Caco-2 (cell line): ENCODE results near the gene WDR31. TPM values are rescaled to one million over a fixed set of nuclear protein-coding genes. Genes with fewer than 3 reads are reported as not detected.
A peak's percentile ranks its signal among the peaks of the same experiment; 100 is the strongest.

Experiments used
- BruUV-seq: library from RNA; stranded (reverse); fragments of 400-500 nt; replicated peaks from 2 replicates; lab custom pipeline; 2021; lab: Mats Ljungman, UMichigan
- CTCF ChIA-PET: fragments of 300-600 bp; sonication (Branson Sonifier 250); formaldehyde crosslinking; loops from one replicate; lab custom pipeline; 2022; ENCODE audit warnings: antibody characterized with exemption; lab: Charles Lee
- POLR2A ChIA-PET: fragments of 300-600 bp; sonication (Branson Sonifier 250); formaldehyde crosslinking; loops from one replicate; lab custom pipeline; 2022; ENCODE audit warnings: antibody characterized with exemption; lab: Charles Lee
- DNase-seq, 2 experiments: peaks; one replicate each; pipeline versions ENCODE4 v3.0.0 to v3.0.0-alpha.2; 2020 to 2022
- H3K27me3 ChIP-seq: replicated peaks from 2 replicates; pipeline ENCODE4 v1.6.0; 2011; ENCODE audit warnings: low read length; ENCODE audit not compliant: control insufficient read depth, insufficient read depth
- H3K36me3 ChIP-seq: 2 replicates; pipeline ENCODE4 v1.5.1; 2011; ENCODE audit warnings: low read length; ENCODE audit not compliant: control insufficient read depth, insufficient read depth
- H3K4me1 ChIP-seq: fragments of 250-450 bp; sonication (Bioruptor Pico); 2 replicates; pipeline ENCODE4 v1.5.1; 2020; ENCODE audit warnings: mild to moderate bottlenecking
- H3K4me3 ChIP-seq: 2 replicates; pipeline ENCODE4 v1.5.1; 2011; ENCODE audit warnings: low read depth, mild to moderate bottlenecking, control low read depth, low read length
- H3K9me3 ChIP-seq: fragments of 250-450 bp; sonication (Bioruptor Pico); 2 replicates; pipeline ENCODE4 v1.5.1; 2020; ENCODE audit warnings: mild to moderate bottlenecking, moderate library complexity
- H3K27ac Mint-ChIP-seq: one replicate; pipeline ENCODE4 v1.8.0; 2022; ENCODE audit warnings: mixed read lengths; ENCODE audit not compliant: unreplicated experiment
- H3K27me3 Mint-ChIP-seq: one replicate; pipeline ENCODE4 v1.8.0; 2022; ENCODE audit warnings: mixed read lengths; ENCODE audit not compliant: insufficient read depth, unreplicated experiment
- H3K36me3 Mint-ChIP-seq: one replicate; pipeline ENCODE4 v1.8.0; 2022; ENCODE audit warnings: mild to moderate bottlenecking, mixed read lengths; ENCODE audit not compliant: insufficient read depth, unreplicated experiment
- H3K4me1 Mint-ChIP-seq: one replicate; pipeline ENCODE4 v1.8.0; 2022; ENCODE audit warnings: low read depth, mixed read lengths; ENCODE audit not compliant: unreplicated experiment
- H3K4me3 Mint-ChIP-seq: one replicate; pipeline ENCODE4 v1.8.0; 2022; ENCODE audit warnings: mild to moderate bottlenecking, moderate library complexity, mixed read lengths; ENCODE audit not compliant: unreplicated experiment
- H3K9me3 Mint-ChIP-seq: one replicate; pipeline ENCODE4 v1.8.0; 2022; ENCODE audit warnings: mixed read lengths; ENCODE audit not compliant: unreplicated experiment
- CTCF ChIP-seq, 2 experiments: fragments of 200-600 bp in 1 of 2; IDR thresholded peaks; 1 replicate in 1 of 2; 2 replicates in 1 of 2; pipeline versions ENCODE4 v1.5.1 to v1.8.0; 2011 to 2022; ENCODE audit warnings: antibody characterized with exemption in 1 of 2, control low read depth in 1 of 2, inconsistent platforms in 1 of 2, low read depth in 1 of 2, low read length in 1 of 2, mild to moderate bottlenecking in 1 of 2, moderate library complexity in 1 of 2; ENCODE audit not compliant: insufficient read depth in 1 of 2, severe bottlenecking in 1 of 2, unreplicated experiment in 1 of 2
- intact Hi-C: fragments of 100-400 bp; cut with micrococcal nuclease; formaldehyde crosslinking; loops from one replicate; pipeline ENCODE4 v1.10.0; 2022; ENCODE audit not compliant: unreplicated experiment
- total RNA-seq: library from RNA; stranded (reverse); gene quantifications from 2 replicates; pipeline ENCODE4 v1.2.3, GENCODE V29; 2022

The WDR31 gene
- total RNA-seq, 1 experiment from 2014 or later = 1.9 TPM

- TF ChIP-seq CTCF (IDR thresholded peaks at IDR 0.05; ENCODE audit: insufficient read depth in 1 of 2, low read depth in 1 of 2, low read length in 1 of 2, severe bottlenecking in 1 of 2, unreplicated experiment in 1 of 2) = no peak
- no peaks in the 10 kb centered on the region for H3K4me1 ChIP-seq
- Mint-ChIP-seq H3K4me1 (no peaks in the 10 kb centered on the region), H3K36me3 (no peaks in the 10 kb centered on the region), H3K9me3 (no peaks in the 10 kb centered on the region), H3K27ac (no peak overlapping the region), H3K4me3 (no peak overlapping the region), H3K27me3 (no peaks in the 10 kb centered on the region)
- intact Hi-C loops = no loop called here
- ChIA-PET CTCF (no interaction called here), POLR2A (no interaction called here)
- no peak for DNase-seq
- no peaks in the 10 kb centered on the region for H3K27me3 ChIP-seq
- no peak overlapping the region for H3K4me3 ChIP-seq
- no peaks in the 10 kb centered on the region for H3K9me3 ChIP-seq
- no TSS peak for BruUV-seq
- no peaks in the 10 kb centered on the region for H3K36me3 ChIP-seq
Observed at GRCh38 chr9:113359385-113359784, 19.3 kb upstream of the WDR31 start.

GRCh38 chr9:113356686-113357292 is 16.7 kb upstream of the WDR31 start:
- Histone ChIP-seq H3K9me3 (no peaks in the 10 kb centered on the region), H3K4me3 (no peak overlapping the region), H3K27me3 (no peaks in the 10 kb centered on the region), H3K4me1 (no peaks in the 10 kb centered on the region), H3K36me3 (no peaks in the 10 kb centered on the region)
- no peak for DNase-seq
- H3K27me3 Mint-ChIP-seq = no peaks in the 10 kb centered on the region
- no peak for TF ChIP-seq CTCF (IDR thresholded peaks at IDR 0.05; ENCODE audit: insufficient read depth in 1 of 2, low read depth in 1 of 2, low read length in 1 of 2, severe bottlenecking in 1 of 2, unreplicated experiment in 1 of 2)
- H3K27ac Mint-ChIP-seq = no peak overlapping the region
- intact Hi-C loops = no loop called here
- H3K36me3 Mint-ChIP-seq = no peaks in the 10 kb centered on the region
- no peaks in the 10 kb centered on the region for H3K4me1 Mint-ChIP-seq
- CTCF ChIA-PET = no interaction called here
- POLR2A ChIA-PET = no interaction called here
- no TSS peak for BruUV-seq
- H3K9me3 Mint-ChIP-seq = no peaks in the 10 kb centered on the region
- no peak overlapping the region for H3K4me3 Mint-ChIP-seq

DNA sequence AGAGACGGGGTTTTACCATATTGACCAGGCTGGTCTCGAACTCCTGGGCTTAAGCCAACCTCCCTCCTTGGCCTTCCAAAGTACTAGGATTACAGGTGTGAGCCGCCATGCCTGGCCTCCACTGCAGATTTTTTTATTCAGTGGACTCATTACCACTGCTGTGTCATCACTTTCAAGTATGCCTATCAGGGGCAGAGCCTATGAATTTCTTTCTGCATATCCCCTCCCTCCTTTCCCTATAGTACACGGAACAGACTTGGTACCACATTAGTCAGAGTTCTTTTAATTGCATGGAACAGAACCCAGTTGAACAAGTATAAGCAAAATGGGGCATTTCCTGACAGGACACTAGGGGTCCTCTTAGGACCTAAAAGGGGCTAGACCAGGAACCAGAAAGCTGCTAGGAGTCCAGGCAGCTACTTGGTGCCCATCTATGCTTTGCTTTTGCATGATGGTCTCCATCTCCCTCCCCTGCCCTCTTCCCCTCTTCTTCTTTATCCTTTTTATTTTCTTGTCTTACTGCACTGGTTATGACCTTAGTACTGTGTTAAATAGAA is 15.0 kb upstream of the WDR31 start:
- H3K9me3 ChIP-seq = no peaks in the 10 kb centered on the region
- peak in 1 of 2 experiments; percentile 52 for DNase-seq
- ChIA-PET POLR2A (no interaction called here), CTCF (interaction anchor here (0.7 to 1.1 kb wide), 7 partner anchors 9 to 303 kb away, joined by 3 to 11 read pairs (median 3); partner anchors contain the start of genes ALAD, C9orf43 and POLE3)
- no peaks in the 10 kb centered on the region for H3K36me3 ChIP-seq
- intact Hi-C loops = loop anchor here (1.0 kb wide), 2 partner anchors 46 to 52 kb away; partner anchors contain the start of gene ALAD
- no peaks in the 10 kb centered on the region for H3K9me3 Mint-ChIP-seq
- H3K4me3 Mint-ChIP-seq = no peak overlapping the region
- H3K4me1 ChIP-seq = no peaks in the 10 kb centered on the region
- no TSS peak for BruUV-seq
- no peaks in the 10 kb centered on the region for H3K27me3 Mint-ChIP-seq
- peaks cover 4% of the 10 kb centered on the region for H3K4me1 Mint-ChIP-seq
- H3K4me3 ChIP-seq = no peak overlapping the region
- H3K27ac Mint-ChIP-seq = no peak overlapping the region
- no peaks in the 10 kb centered on the region for H3K36me3 Mint-ChIP-seq
- TF ChIP-seq CTCF (IDR thresholded peaks at IDR 0.05; ENCODE audit: insufficient read depth in 1 of 2, low read depth in 1 of 2, low read length in 1 of 2, severe bottlenecking in 1 of 2, unreplicated experiment in 1 of 2) = peak; percentile 43 to 46
- no peaks in the 10 kb centered on the region for H3K27me3 ChIP-seq
